Astrocyte of the spinal cord (primary cell): ENCODE data around the gene DNAJC4.

Experiments
- DNase-seq: peaks from one replicate; pipeline ENCODE4 v3.0.0; 2011; ENCODE audit warnings: low read depth, low spot score
- H3K4me3 ChIP-seq: 2 replicates; pipeline ENCODE4 v1.5.1; 2011; ENCODE audit warnings: low read depth, mild to moderate bottlenecking, low read length, moderate library complexity
- CTCF ChIP-seq: IDR thresholded peaks from 2 replicates; pipeline ENCODE4 v1.5.1; 2012; ENCODE audit warnings: low read depth, mild to moderate bottlenecking, low read length, inconsistent platforms
- in situ Hi-C: cut with HindIII; loops from 2 replicates; pipeline ENCODE4 v1.10.0; 2017; ENCODE audit warnings: low sequenced_read_pairs

Gene DNAJC4

DNA sequence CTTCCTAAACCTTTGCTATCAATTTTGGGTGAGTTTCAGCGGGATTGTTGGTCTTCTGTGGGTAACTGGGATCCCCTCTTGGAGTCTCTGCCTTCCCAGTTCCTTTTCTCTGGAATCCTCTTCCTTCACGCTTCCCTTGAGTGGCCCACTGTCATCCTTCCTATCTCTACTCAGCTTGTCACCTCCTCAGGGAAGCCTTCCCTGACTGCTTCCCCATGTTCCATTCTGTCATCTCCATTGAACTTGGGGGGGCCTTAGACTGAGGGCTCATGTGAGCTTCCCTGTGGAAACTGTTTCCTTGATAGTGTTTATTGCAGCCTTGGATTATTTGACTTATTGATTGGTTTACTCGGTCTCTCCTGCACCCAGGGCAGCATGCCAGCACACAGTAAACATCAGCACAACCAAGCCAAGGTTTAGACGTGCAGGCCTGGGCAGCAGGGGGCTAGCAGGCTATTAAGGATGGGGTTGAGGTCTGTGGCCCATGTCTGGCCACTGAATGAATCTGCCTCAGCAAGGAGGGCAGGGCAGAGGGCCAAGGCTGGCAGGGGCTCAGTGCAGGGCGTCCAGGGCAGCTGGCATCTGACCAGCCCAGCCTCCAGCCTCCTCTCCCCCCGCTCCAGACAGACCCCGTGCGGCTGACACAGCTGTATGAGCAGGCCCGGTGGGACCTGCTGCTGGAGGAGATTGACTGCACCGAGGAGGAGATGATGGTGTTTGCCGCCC lies 11.6 kb upstream of the DNAJC4 start:
- in situ Hi-C loops = no loop called here
- no peak overlapping the region for H3K4me3 ChIP-seq
- DNase-seq = no peak
- TF ChIP-seq CTCF = no peak

- DNase-seq = no peak
- TF ChIP-seq CTCF = no peak
- in situ Hi-C loops = no loop called here
- no peak overlapping the region for H3K4me3 ChIP-seq
Measured at GRCh38 chr11:64219354-64219684, 11.0 kb upstream of the DNAJC4 start.

GRCh38 chr11:64219755-64220154 lies 10.6 kb upstream of the DNAJC4 start:
- in situ Hi-C loops = no loop called here

GRCh38 chr11:64220271-64220670 lies 10.1 kb upstream of the DNAJC4 start:
- in situ Hi-C loops = no loop called here
- H3K4me3 ChIP-seq = no peak overlapping the region
- DNase-seq = no peak
- TF ChIP-seq CTCF = no peak

More at GRCh38 chr11:64219755-64220154, 10.6 kb upstream of the DNAJC4 start:
- no peak for DNase-seq
- no peak overlapping the region for H3K4me3 ChIP-seq
- TF ChIP-seq CTCF = no peak

GRCh38 chr11:64220798-64221197 lies 9.6 kb upstream of the DNAJC4 start:
- TF ChIP-seq CTCF = no peak
- in situ Hi-C loops = no loop called here
- DNase-seq = no peak
- no peak overlapping the region for H3K4me3 ChIP-seq

- no peak overlapping the region for H3K4me3 ChIP-seq
- DNase-seq = no peak
- no peak for TF ChIP-seq CTCF
- in situ Hi-C loops = no loop called here
Measured at GRCh38 chr11:64222651-64223000, 7.7 kb upstream of the DNAJC4 start.
